Dendritic cell treated with granulocyte-macrophage colony-stimulating factor and Interleukin-4, amounts not matched to agents 40 ng/mL and 50 ng/mL, for 4 days (primary cell): ENCODE data around the gene TXNIP.

Experiments used
- H3K27ac Mint-ChIP-seq: one replicate; pipeline ENCODE4 v1.8.0; 2022; ENCODE audit warnings: mild to moderate bottlenecking, mixed read lengths
- H3K27me3 Mint-ChIP-seq: one replicate; pipeline ENCODE4 v1.8.0; 2022; ENCODE audit warnings: mild to moderate bottlenecking, mixed read lengths
- H3K36me3 Mint-ChIP-seq: one replicate; pipeline ENCODE4 v1.8.0; 2022; ENCODE audit warnings: low read depth, mixed read lengths
- H3K4me1 Mint-ChIP-seq: one replicate; pipeline ENCODE4 v1.8.0; 2022; ENCODE audit warnings: low read depth, mixed read lengths
- H3K4me3 Mint-ChIP-seq: one replicate; pipeline ENCODE4 v1.8.0; 2022; ENCODE audit warnings: mild to moderate bottlenecking, moderate library complexity, mixed read lengths
- H3K9me3 Mint-ChIP-seq: one replicate; pipeline ENCODE4 v1.8.0; 2022; ENCODE audit warnings: mixed read lengths
- intact Hi-C: fragments of 100-400 bp; cut with micrococcal nuclease; formaldehyde crosslinking; loops from one replicate; pipeline ENCODE4 v1.15.0; 2022

The TXNIP gene

DNA sequence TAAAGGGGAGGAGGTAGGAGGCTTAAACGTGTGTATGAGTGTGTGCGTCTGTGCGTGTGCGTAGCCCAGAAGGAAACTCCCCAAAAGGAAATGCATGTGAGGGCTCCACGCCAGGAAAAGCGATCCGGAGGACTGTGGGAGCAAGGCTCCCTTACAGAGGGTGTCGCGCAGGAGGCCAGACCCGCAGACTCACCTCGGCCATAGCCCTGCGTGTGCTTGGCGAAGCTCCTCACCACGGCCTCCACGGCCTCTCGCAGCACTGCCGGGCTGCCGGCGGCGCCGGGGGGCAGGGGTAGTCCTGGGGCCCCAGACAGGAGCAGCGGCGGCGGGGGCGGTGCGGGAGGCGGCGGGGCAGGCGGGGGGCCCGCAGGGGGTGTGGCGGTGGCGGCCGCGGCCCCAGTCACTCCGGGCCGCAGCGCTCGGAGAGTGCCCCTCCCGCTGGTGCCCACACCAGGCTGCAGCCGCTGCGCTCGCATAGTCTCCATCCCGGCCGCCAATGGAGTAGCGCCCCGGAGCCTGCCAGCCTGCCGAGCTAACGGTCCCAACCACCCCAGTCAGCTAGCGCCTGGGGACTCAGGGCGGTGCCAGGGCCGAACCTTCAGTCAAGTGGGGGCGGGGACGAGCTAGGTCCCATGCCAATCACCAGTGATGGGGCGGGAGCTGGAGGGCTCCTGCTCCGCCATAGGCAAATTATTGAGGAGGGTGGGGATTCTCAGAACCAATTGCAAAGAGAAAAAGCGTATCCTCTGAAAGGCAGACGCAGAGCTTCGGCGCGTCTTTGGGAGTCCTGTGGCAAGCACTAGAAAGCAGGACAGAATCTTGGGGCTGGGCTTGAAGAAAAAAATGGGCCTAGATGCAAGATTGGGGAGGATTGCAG, 38.7 kb downstream of the TXNIP start, which contains the start of gene LIX1L:
Gene LIX1L (minus strand): TSS at position 575 of the 877 bp plus-strand sequence. CDS start 90 bp downstream, at position 485.
- peaks cover 23% of the 10 kb centered on the region for H3K27me3 Mint-ChIP-seq
- peaks cover 80% of the 10 kb centered on the region for H3K4me1 Mint-ChIP-seq
- intact Hi-C loops = no loop called here
- H3K27ac Mint-ChIP-seq = peak within 1 kb of the TSS; percentile 71
- peak within 1 kb of the TSS; percentile 79 for H3K4me3 Mint-ChIP-seq
- H3K9me3 Mint-ChIP-seq = no peaks in the 10 kb centered on the region
- H3K36me3 Mint-ChIP-seq = peaks cover 7% of the 10 kb centered on the region

DNA sequence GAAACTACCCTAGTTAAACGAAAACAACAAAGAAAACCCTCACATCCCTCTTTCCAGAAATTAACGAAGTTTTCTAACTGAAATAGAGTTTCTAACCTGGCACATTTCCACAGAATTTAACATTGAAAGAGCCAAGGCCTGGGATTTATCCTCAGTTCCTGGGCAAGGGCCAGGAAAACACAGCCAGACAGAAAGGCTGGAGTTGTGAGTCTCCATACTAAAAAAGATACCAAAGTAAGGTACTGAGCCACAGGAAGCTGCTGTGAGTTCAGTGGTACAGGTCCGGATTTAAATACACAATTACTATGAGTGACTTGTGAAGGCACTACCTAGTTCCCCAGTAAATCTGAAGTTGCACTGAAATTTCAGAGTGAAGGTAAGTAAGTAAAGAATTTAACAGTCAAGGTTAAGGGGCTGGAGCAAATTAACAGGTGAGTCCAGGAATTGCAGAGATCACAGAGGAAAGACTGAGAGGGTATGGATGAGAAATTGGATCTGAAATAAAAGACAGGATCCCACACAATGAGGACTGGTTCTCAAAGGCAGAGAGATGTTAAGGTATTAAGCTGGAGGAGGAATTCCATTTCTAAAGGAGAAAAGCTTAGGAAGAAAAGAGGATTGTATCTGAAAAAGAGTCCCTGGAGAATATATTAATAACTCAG, 39.5 kb downstream of the TXNIP start:
- Mint-ChIP-seq H3K4me1 (peaks cover 72% of the 10 kb centered on the region), H3K4me3 (peak overlapping the region; percentile 79), H3K27me3 (peaks cover 17% of the 10 kb centered on the region), H3K9me3 (no peaks in the 10 kb centered on the region), H3K36me3 (peaks cover 8% of the 10 kb centered on the region), H3K27ac (peak overlapping the region; percentile 71)
- intact Hi-C loops = no loop called here

DNA sequence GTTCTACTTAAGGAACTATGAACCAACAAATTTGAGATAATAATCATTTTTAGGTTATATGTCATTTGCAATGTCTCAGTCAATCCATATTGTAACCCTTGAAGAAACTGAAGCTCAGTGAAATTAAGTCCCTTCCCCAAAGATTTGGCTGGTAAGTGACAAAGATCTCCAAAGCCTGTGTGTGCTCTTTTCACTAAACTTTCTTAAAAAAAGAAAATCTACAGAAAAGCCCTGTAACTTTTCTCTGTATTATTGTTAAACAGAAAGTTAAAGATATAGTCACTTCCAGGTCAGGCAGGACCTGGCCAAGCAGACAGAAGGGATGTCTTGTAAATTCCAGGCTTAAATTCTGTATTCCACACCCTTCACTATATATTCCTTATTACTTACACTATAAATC, 40.0 kb downstream of the TXNIP start:
- H3K27ac Mint-ChIP-seq = peak overlapping the region; percentile 71
- intact Hi-C loops = no loop called here
- H3K4me1 Mint-ChIP-seq = peaks cover 67% of the 10 kb centered on the region
- H3K36me3 Mint-ChIP-seq = peaks cover 13% of the 10 kb centered on the region
- H3K4me3 Mint-ChIP-seq = peak overlapping the region; percentile 79
- no peaks in the 10 kb centered on the region for H3K9me3 Mint-ChIP-seq
- H3K27me3 Mint-ChIP-seq = peaks cover 11% of the 10 kb centered on the region

DNA sequence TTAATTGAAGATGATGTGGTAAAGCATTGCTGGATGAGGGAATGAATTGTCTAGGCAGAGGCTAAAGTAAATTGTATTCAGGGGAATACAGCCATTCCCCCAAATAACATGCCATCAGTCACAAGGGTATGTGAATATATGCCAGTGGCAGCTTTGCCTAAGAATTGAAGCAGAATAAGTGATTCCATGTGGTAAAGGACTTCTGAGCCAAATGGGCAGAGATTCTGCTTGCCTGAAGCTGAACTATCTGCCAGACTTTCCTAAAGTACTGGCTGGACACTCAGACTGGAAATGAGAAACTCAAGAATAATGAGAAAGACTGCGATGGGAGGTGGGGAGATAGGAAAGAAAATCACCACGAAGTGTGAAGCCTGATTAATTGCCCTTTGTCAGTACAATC, 40.9 kb downstream of the TXNIP start:
- H3K27ac Mint-ChIP-seq = no peak overlapping the region
- intact Hi-C loops = no loop called here
- H3K9me3 Mint-ChIP-seq = no peaks in the 10 kb centered on the region
- peaks cover 63% of the 10 kb centered on the region for H3K4me1 Mint-ChIP-seq
- H3K27me3 Mint-ChIP-seq = peaks cover 2% of the 10 kb centered on the region
- H3K36me3 Mint-ChIP-seq = peaks cover 9% of the 10 kb centered on the region
- H3K4me3 Mint-ChIP-seq = no peak overlapping the region

DNA sequence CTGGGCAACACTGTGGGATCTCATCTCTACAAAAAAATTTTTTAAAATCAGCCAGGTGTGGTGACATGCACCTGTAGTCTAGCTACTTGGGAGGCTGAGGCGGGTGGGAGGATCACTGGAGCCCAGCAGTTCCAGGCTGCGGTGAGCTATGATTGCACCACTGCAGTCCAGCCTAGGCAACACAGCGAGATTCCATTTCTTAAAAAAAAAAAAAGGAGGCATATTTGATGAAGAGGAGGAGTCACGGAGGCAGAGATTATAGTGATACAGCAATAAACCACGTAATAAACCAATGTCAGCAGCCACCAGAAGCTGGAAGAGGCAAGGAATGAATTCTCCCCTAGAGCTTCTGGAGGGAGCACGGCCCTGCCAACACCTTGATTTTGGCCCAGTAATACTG, 42.5 kb downstream of the TXNIP start:
- Mint-ChIP-seq H3K27me3 (no peaks in the 10 kb centered on the region), H3K36me3 (peaks cover 16% of the 10 kb centered on the region), H3K27ac (no peak overlapping the region), H3K4me3 (no peak overlapping the region), H3K4me1 (peaks cover 55% of the 10 kb centered on the region), H3K9me3 (no peaks in the 10 kb centered on the region)
- intact Hi-C loops = no loop called here

DNA sequence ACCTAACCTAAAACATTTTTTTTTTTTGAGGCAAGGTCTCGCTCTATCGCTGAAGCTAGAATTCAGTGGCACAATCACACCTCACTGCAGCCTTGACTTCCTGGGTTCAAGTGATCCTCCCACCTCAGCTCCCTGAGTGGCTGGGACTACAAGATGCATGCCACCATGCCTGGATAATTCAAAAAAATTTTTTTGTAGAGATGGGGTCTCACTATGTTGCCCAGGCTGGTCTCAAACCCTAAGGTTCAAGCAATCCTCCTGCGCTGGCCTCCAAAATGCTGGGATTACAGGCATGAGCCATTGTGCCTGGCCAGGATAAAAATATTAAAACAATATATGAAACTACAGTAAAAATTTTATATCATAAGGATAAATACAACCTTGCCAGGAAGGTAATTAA, 43.5 kb downstream of the TXNIP start:
- H3K27me3 Mint-ChIP-seq = no peaks in the 10 kb centered on the region
- intact Hi-C loops = no loop called here
- H3K36me3 Mint-ChIP-seq = peaks cover 16% of the 10 kb centered on the region
- no peak overlapping the region for H3K27ac Mint-ChIP-seq
- H3K4me1 Mint-ChIP-seq = peaks cover 45% of the 10 kb centered on the region
- H3K9me3 Mint-ChIP-seq = no peaks in the 10 kb centered on the region
- no peak overlapping the region for H3K4me3 Mint-ChIP-seq

DNA sequence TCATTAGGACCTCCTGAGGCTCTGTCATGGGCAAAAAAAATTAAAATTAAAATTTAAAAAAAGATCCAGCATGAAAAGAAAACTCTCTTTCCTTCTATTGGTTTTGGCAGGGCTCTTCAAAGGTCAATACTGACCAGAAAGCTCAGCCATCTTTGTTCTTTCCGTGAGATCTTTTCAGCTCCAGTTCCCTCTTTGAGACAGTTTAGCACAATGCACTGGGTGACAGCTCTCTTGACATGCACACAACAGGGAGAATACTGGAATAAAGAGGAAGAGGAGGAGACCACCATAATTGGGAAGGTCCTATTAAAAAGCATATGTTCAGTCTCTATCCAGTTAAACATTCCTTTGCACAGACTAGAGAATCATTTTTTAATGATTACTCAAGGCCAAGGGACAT, 44.9 kb downstream of the TXNIP start:
- intact Hi-C loops = no loop called here
- H3K27ac Mint-ChIP-seq = no peak overlapping the region
- peaks cover 21% of the 10 kb centered on the region for H3K36me3 Mint-ChIP-seq
- no peaks in the 10 kb centered on the region for H3K9me3 Mint-ChIP-seq
- no peaks in the 10 kb centered on the region for H3K27me3 Mint-ChIP-seq
- peaks cover 36% of the 10 kb centered on the region for H3K4me1 Mint-ChIP-seq
- H3K4me3 Mint-ChIP-seq = no peak overlapping the region

DNA sequence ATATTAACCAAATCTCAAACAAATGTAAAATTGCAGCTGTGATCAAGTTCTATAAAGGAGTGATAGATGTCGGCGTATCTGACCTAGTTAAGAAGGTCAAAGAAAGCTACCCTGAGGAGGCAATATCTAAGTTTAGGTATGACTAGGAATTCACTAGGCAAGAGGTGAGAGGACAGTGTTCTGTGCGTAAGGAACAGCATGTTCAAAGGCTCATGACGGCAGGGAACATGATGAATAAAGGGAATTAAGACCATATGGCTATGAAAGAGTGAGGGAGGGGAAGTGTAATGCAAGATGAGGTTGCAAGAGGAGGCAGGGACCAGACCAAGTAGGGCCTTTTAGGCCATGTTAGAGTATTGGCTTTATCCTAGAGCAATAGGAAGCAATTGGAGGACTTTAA, 47.2 kb downstream of the TXNIP start:
- Mint-ChIP-seq H3K36me3 (peaks cover 35% of the 10 kb centered on the region), H3K4me3 (no peak overlapping the region), H3K9me3 (no peaks in the 10 kb centered on the region), H3K27ac (no peak overlapping the region), H3K4me1 (peaks cover 13% of the 10 kb centered on the region), H3K27me3 (no peaks in the 10 kb centered on the region)
- intact Hi-C loops = no loop called here

DNA sequence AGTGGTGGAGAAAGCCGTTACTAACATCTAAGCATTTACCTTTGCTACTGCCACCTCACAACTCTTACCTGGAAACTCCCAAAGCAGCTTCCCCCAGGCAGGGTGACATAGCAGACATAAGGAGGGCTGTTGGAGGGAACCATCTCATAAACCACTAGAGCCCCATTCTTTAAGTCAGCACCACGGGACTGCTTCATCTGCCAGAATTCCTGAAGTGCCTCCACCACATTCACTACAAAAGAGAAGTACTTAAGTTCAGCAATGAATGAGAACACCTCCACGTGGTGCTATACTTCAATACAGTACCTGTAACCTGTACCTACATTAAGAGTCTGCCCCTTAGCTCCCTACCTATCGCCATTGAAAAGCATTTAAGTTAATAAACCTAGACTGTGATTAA, 48.8 kb downstream of the TXNIP start:
- peaks cover 50% of the 10 kb centered on the region for H3K36me3 Mint-ChIP-seq
- H3K4me1 Mint-ChIP-seq = peaks cover 22% of the 10 kb centered on the region
- intact Hi-C loops = no loop called here
- no peaks in the 10 kb centered on the region for H3K9me3 Mint-ChIP-seq
- H3K27ac Mint-ChIP-seq = no peak overlapping the region
- H3K27me3 Mint-ChIP-seq = no peaks in the 10 kb centered on the region
- H3K4me3 Mint-ChIP-seq = no peak overlapping the region

DNA sequence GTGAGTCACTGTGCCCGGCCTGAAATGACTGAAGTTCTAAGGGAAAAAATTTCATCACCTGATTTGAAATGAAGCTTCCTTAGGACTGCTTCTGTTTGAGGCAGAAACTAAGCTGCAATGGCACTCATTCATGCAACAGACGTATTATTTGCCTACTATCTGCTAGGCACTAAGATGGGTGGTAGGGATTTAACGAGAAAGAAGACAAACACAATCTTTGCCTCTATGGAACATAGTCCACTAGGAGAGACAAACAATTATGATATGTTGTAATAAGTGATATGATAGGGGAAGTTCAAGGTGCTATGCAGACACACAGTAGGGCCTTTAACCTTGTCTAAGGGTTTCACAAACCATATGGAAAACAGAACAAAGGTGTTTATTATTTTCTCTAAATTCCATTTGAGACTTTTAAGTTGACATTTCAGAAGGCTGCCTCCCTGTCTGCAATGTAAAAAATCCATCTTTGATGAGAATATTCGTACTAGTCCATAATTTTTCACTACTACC, 49.8 kb downstream of the TXNIP start:
- Mint-ChIP-seq H3K9me3 (no peaks in the 10 kb centered on the region), H3K27me3 (no peaks in the 10 kb centered on the region), H3K36me3 (peaks cover 56% of the 10 kb centered on the region), H3K27ac (no peak overlapping the region), H3K4me1 (peaks cover 25% of the 10 kb centered on the region), H3K4me3 (no peak overlapping the region)
- intact Hi-C loops = no loop called here

DNA sequence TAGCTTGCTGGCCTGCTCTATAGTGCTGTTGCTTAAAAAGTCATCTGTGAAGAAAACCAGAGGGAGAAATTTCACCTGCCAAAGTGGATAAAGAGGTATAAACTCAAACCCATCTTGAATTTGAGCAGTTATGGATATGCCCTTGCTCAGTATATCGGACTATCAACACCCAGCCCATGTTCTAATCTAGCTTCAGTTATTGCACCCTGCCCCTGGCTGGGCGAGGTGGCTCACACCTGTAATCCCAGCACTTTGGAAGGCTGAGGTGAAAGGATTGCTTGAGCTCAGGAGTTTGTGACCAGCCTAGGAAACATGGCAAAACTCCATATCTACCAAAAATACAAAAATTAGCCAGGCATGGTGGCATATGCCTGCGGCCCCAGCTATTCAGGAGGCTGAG, 51.8 kb downstream of the TXNIP start:
- H3K4me1 Mint-ChIP-seq = peaks cover 11% of the 10 kb centered on the region
- no peak overlapping the region for H3K27ac Mint-ChIP-seq
- intact Hi-C loops = no loop called here
- H3K27me3 Mint-ChIP-seq = no peaks in the 10 kb centered on the region
- no peak overlapping the region for H3K4me3 Mint-ChIP-seq
- no peaks in the 10 kb centered on the region for H3K9me3 Mint-ChIP-seq
- H3K36me3 Mint-ChIP-seq = peaks cover 63% of the 10 kb centered on the region

DNA sequence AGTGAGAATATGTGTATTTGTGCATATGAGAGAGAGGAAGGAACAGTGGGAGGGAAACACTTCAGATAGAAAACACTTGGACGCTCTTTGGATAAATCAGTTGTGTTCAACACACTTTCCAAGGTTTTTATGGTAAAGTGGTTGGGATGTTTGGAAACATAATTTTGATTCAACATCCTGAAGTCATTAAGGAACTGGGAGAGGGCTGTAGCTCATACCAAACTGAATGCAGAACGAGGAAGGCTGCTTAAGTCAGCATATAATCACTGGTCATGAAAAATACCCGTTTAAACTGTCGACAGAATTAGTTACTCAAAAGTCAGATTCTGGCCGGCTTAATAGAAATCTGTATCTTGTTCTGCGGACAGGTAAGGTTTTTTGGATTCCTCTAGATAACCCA, 53.5 kb downstream of the TXNIP start:
- Mint-ChIP-seq H3K27ac (no peak overlapping the region), H3K36me3 (peaks cover 64% of the 10 kb centered on the region), H3K4me1 (peaks cover 11% of the 10 kb centered on the region)

More for the DNA sequence above, 53.5 kb downstream of the TXNIP start:
- Mint-ChIP-seq H3K27me3 (no peaks in the 10 kb centered on the region), H3K4me3 (no peak overlapping the region), H3K9me3 (no peaks in the 10 kb centered on the region)
- intact Hi-C loops = no loop called here
